Hematopoietic multipotent progenitor cell treated with erythropoietin and hydrocortisone succinate and interleukin-3 and kit ligand, for 8 days (in vitro differentiated cells): ENCODE data around the gene FAM114A2.
"Not testable (repeated sequence)": the region's sequence is repeated elsewhere in the genome, so short reads cannot be mapped to it uniquely, and the experiment has no call there.

Experiments
- DNase-seq: peaks from one replicate; pipeline ENCODE4 v3.0.0-alpha.2; 2015

The FAM114A2 gene

DNA sequence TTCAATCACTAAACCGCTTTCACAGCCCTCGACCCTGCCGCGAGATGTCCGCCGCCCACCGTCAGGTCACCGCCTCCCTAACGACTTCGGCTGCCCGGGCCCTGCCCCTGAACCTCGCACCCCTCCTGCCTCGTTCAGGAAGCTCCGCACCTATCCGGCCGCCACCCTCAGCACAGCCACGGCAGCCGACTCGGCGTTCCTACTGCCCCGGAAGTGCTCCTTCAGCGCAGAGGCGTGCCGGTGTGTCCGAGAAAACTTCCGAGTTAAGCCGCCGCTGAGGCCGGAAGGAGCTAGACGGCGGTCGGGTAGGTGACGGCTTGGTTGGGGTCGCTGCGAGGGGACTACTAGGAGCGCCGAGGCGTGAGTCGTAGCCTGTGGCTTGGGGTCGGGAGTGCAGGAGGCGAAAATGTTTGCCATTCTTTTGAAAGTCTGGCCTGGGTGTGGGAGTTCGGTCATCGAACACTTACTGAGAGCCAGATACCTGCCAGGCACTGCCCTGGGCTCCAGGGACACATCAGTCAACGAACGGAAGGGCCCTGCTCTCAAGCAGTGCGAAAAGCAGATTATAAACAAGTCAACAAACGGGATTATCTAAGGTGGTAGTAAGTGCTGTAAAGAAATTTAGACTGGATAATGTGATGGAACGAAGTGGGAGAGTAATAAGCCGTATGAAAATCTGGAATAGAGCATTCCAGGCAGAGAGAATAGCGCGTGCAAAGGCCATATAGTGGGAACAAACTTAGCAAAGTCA lies at the start of gene FAM114A2, which contains the start of gene MFAP3:
Gene FAM114A2, minus strand, starts transcription at position 204 of the 751 bp plus-strand sequence. CDS start 3,957 bp downstream, outside the sequence.
Gene MFAP3, plus strand, starts transcription at position 261 of the 751 bp plus-strand sequence. CDS start 10,756 bp downstream, outside the sequence.
- peak; percentile 93 for DNase-seq

DNA sequence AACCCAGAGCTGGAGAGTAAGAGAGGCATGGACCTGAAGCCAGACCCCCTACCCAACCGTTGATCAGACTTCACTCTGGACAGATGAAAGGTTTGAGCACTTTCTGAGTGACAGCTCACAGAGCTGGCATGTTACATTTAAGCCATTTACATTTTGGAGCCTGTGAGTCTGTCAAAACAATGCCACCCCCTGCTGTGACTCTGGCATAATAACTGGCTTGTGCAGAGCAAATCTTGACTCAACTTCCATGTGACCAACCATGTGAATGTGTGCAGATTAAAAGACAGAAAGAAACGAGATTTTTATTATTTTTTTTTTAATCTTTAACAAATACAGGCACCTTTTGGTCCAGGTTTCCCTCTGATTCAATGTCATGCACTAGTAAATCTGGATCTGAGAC lies 48.5 kb upstream of the FAM114A2 start:
- no peak for DNase-seq

DNA sequence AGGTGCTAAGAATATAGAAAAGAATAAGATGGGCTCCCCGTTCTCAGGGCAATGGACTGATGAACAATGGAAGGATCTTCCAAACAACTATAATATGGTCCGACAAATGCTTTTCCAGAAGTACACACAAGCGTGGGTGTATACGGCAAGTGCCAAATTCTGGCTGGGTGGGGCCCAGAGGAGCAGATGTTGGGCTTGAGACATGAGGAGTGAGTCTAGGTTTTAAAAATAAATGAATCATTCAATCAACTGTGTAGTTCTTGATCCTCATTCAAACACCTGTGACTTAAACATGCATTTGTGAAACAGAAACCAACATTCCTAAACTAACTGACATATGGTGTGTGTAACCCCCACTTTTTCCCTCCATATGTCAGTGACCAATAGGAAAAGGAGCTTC lies 47.9 kb upstream of the FAM114A2 start:
- DNase-seq: no peak

DNA sequence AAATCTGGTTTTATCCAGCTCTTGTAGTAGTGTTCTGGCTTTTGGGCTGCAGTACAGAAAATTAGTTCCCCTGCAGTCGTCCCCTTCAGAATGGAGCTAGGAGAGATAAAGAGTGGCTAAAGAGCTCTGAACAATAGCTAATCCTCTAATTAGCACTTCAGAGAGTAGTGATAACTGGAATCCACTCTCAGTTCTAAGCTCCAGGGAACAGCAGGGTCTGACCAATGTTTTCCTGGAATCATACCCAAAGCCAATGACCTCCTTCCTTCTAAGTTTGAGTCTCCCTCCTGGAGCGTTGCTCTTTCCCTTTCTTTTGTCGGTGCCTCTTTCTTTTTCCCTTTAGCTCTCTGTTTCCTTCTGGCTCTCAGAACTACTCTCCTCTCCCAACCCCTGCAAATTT lies 47.4 kb upstream of the FAM114A2 start:
- no peak for DNase-seq

DNA sequence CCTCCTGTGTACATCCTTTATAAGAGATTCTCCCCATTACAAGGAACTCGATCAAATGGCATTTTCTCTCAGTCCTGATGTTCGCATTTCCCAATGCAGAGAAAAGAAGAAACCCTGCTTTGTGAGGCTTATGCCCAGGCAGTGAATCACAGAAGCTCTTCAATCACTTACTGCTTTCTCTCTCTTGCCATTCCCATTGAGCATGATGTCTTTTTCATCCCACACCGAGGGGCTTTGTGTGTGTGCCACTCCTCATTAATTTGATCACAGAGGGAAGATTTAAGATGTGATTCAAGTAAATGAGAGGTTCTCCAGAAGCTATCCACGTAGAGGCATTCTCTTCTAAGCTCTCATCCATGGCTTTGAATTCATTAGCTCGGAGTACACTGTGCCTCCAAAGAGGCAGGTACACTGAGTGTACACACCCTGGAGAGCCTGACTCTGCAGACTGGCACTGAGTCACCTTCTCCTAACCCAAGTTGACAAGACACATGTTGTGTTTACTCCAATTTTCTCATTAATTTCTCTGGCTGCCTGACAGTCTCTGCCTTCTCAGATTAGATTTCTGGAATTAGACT lies 45.4 kb upstream of the FAM114A2 start:
- no peak for DNase-seq

DNA sequence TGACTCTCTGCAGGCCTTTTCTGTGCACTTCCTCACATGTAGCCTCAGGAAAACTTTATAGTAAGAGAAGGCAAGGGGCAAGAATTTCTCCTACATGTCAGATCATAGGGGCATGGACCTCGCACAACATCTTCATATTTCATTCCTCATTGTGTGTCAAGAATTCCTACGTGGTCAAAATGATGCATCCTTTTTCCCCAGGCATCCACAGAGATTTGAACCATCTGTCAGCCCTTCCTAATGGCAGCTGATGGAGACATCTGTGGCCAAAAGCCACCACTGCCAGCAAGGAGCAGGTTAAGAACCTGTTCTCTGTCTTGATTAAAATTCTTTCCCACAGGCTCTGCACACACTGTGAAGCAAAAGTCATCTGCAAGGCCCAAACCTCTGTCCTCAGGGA lies 42.5 kb upstream of the FAM114A2 start:
- no peak for DNase-seq

DNA sequence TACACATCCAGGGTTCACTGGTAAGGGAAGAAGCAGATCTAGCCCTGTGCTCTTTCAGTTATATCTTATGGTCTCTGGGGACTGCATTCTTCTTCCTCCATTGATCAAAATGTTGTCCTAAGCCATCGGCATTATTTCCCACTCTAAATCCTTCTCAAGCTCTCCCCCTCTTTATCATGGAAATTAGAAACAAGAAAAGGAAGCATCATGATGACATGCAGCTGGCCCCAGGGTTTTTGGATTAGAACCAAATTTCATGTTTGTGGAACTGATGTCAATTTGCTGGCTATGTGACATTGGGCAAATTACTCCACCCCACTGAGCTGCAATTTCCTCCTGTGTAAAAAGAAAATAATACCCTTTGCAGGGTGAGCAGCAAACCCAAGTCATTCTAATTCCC lies 39.6 kb upstream of the FAM114A2 start:
- no peak for DNase-seq

DNA sequence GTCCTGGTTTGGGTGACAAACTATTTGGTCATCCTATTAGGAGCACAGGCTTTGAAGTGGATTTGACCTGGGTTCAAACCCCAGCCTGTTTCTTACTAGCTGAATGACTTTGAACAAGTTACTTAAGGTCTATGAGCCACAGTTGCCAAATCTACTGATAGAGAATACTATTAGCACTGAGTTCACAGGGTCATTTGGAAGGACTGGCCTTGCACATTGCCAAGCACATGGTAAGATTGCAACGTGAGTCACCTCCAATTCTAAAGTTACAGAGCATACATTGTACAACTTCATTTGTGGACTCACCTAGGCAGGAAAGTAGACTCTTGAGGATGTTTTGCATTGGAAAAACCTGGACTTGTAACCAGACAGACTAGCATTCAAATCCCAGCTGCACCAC lies 39.0 kb upstream of the FAM114A2 start:
- no peak for DNase-seq

DNA sequence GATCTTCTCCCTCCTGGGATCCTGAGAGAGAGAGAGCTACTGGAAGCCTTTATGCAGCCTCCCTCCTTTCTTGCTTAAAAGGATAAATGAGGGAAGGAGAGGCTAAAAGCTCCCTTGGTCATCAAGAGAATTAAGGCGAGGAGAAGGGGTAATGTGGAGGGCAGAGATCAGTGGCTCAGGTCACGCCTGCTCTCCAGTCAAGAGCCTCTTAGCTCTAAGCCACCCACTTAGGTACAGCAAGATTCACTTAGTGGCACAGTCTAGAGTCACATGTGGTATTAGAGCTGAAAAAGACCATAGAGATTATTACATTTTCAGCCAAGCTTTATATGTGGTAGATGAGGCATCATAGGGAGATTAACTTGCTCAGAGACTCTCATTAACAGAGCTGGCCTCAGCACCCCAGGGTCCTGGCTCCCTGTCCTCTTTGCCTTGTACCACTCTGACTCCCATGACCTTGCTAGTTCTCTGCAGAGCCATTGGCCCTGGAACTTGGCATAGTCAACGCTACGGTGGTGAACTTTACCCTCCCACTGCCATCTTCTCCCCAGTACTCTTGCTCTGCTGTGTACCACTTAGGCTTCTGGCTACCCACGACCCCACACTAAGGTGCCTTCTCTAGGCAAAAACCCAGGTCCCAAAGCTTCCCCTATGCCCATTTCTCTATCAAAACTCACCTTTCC lies 37.7 kb upstream of the FAM114A2 start:
- no peak for DNase-seq

DNA sequence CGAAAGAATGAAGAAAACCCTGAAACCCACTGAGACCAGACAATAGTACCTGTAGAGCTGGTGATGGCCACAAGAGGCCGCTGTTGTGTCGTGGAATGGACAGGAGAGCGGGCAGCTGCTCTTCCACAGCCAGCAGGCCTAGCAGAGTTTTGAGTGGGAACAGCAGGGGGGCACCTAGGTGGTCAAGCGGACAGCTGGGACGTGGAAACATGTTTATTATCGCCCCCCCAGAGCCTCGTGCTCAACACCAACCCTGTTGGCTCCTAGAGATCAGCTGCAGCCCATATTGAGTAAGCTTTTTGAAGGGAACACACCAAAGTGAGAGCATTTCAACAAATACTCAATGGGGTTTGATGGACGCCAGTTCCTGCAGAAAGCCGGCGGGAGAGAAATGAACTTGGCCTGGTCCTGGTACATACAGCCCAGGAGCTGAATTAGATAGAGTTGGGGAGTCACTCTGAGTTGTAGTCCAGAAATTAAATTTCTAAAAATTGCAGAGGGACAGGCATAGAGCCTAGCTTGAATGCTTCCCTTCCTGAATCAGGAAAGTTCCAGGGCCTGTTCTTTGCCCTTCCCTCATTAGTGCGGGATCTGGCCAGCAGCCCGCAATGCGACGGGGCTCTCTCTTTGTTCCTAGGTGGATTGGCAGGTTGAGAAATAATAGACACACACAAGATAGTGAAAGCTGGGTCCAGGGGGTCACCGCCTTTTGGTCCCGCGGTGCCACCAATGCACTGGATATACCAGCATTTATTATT lies 33.9 kb upstream of the FAM114A2 start:
- peak; percentile 86 for DNase-seq

DNA sequence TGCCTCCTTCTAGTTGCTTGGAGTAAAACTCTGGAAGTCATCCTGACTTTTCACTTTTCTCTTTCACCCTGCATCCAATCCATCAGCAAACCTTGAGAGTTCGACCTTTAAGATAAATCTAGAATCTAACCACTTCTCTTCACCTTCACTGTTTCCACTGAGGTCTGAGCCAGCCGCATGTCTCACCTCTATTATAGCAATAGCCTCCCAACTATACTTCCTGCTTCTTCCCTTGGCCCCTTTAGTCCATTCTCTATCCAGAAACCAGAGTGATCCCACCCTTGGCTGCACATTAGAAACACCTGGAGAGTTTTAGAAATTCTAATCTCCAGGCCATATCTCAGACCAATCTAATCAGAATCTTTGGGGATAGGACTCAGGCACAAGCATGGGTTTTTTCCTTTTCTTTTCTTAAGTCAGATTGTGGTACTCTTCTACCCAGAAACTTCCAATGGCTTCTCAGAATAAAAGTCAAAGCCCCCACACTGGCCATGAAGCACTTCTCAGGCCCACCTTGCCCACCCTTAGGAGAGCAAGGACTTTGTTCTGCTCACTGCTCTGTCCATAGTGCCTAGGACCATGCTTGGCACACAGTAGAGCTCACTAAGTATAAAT lies 33.2 kb upstream of the FAM114A2 start:
- DNase-seq: no peak

DNA sequence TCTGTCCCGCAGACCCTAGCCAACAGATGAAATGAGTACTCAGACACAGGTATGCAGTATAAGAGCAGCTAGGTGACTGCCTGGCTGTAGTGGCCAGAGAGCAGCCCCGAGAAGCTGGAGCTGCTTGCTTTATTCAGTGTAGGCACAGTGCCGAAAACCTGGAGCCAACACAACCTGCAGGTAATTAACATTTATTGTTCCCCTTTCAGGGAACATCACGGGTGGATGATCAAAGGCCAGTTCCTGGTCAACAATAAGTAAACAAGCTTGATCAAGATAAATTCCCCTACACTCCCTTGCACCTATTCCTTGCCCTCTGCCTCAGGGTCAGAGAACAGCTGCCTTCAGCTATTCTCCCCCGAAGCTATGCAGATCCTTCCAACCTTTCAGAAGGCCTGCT lies 31.1 kb upstream of the FAM114A2 start:
- not testable (repeated sequence) for DNase-seq

DNA sequence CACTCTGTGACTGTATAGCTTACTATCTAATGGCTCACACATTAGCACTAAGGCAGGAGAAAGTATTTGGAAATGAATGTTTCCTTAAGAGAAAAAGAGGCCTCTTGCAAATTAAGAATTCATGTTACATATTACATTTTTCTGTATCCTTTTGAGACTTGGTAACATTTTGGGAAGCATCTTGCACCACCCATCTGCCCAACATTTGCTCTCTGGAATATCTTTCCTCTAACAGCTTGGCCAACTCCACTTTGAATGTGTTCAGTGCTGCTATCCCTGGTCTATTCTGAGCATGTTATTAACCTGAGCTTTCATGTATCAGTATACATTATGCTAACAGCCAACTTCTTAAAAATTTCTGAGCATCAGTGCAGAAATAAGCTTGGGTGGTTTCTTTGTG lies 27.3 kb upstream of the FAM114A2 start:
- DNase-seq: no peak

DNA sequence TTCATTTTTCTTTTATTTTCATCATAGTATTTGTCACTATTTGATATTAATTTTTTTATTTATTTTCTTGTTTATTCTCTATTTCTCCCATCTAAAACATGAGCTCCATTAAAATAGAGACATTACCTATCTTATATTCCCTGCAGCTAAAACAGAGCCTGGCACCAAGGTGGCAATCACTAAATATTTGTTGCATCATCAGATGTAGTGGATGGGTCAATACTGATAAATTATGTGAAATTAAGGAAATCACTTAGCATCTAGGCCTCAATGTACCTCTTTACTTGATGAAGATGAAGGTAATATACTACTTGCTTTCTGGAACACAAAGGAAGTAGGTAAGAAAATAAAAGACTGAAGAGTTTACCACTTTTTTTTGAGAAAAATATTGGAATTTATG lies 24.7 kb upstream of the FAM114A2 start:
- DNase-seq: no peak

DNA sequence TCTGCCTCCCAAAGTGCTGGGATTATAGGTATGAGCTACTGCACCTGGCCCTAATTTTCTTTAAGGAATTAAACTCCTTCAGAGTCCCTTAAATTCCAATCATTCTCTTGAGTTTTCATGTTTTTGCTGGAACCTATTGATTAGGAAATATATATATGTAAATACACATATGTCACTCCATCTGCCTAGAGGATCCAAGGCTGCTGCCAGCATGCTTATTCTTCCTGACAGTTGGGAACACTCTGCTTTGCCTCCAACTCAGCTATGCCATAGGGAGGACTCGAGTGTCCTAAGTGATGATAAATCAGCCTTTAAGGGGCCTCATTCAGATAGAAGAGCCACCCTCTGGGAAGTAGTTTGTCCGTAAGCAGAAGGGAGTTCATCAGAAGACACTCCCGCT lies 21.9 kb upstream of the FAM114A2 start:
- no peak for DNase-seq

DNA sequence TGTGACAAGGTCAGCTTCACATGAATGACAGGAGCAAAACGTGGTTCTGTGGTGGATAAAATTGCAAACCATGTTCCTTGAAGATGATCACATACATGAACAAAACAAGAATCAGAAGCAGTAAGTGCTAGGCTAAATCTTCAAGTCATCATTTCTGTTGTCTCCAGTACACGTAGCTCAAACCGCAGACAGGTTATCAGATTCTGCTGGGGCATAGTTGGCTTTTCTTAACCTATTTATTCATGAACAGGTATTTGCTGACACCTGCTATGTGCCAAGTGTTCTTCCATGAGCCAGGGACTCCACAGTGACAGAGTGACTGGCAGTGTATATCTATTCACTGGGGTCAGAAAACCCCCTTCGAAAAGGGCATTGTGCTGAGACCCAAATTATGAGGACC lies 20.9 kb upstream of the FAM114A2 start:
- no peak for DNase-seq

DNA sequence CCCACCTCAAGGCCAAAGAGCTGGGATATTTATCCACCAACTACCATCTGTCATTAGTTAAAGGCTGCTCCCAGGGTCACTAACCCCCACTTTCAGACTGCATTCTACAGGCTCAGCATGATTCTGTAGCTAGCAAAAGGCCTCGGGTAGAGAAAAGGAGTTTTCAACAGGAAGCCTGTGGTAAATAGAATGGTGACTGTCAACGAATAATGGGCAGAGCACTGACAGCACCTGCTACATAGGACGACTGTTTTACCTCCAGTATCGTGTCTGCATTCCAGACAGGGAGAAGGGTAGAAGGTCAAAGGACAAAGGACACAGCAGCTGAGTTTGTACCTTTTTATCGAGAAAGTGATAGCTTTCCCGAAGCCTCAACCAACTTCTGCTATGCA lies 20.3 kb upstream of the FAM114A2 start:
- DNase-seq: no peak

DNA sequence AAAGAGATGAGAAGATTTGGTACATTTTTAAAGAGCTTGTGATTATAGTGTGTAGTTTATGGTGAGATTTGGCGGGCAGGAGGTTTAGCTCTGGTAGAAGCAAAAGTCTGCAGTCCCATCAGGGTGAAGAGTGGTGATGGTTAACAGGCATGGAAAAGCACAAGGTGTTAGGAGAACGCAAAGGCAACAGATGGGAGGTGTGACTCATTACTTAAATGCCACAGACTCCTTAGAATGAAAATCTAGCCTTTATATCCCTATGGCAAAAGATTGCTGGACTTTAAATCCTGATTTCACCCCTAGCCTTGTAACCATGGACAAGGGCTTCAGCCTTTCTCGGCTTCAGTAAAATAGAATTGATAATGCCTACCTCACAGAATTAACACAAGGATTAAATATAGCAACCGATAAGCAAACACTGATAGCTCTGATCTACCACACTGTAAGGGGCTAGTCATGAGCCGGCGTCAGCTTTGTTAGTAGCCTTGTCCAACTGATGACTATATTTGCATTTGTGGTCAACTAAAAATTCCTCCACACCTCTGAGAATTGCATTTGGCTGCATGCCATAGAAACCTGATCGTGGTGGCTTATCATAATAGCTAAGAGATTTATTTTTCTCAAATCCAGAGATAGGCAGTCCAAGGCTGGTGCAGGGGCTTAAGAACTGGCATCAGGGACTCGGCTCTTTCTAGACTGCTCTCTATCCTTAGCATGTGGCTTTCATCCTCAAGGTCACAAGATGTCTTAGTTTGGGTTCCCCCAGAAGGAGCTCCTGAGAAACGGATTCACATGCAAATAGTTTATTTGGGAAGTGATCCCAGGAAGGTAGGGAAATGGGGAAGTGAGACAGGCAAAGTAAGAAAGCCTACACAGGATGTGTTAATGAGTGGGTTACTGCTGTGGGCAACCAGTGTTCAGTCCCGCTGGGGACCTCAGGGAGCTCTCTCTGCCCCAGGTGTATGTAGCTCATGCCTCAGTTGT lies 19.6 kb upstream of the FAM114A2 start:
- no peak for DNase-seq

DNA sequence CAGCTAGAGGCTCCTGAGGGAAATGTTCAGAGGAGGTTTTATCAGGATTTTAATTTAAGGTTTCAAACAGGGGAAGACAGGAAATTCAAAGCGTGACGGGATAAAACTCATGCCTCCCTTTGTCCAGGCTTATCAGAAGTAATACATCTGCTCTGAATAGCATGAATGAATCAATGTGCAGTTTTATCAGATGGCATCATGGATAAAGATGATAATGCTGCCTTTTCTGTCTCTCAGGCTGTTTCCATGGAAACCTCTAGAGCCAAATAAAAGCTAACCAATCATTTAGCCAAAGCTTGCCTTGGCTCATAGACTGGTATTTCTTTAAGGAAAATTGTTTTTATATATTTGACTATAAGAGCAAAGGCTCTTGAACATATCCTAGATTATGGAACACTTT lies 16.5 kb upstream of the FAM114A2 start:
- no peak for DNase-seq

DNA sequence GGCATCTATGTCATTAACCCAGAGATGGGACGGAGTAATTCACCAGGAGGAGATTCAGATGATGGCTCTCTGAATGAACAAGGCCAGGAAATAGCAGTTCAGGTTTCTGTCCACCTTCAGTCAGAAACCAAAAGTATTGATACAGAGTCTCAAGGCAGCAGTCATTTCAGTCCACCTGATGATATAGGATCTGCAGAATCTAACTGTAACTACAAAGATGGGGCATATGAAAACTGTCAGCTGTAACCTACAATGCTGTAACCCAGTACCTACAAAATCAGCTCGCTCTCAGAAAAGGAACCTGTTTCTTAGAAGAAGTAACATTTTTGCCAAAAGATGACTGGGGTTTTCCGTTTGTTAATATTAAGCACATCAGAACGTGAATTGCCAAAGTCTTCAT lies 14.8 kb upstream of the FAM114A2 start:
- no peak for DNase-seq

DNA sequence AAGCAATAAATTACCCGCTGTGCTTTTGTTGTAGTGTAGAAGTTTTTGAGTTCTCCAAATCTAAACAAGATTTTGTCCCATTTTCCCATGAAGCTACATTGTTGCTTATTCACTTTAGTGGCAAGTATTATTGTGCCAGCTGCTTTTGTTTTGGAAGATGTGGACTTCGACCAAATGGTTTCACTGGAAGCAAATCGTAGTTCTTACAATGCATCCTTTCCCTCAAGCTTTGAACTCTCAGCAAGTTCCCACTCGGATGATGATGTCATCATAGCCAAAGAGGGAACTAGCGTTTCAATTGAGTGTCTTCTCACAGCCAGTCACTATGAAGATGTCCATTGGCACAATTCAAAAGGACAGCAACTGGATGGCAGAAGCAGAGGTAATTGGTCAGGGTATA lies 10.9 kb upstream of the FAM114A2 start:
- DNase-seq: no peak

DNA sequence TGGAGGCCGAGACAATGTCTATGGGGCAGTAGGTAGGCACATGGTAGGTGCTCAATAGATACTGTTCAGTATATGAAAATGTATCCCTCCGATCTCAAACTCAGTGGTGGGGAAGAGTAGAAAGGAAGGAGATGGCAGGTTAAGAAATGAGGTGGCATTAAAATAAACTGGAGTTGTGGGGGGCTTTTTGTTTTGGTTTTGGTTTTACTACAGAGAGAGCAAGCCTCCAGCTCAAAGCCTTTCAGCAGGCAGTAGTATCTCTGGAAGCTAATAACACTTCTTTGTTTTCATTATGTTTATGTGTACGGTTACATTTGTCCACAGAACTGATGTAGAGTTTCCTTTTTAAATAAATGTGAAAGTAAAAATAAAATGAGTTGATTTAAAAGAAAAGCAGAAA lies 8.6 kb upstream of the FAM114A2 start:
- DNase-seq: no peak
